Ovary (tissue), 9 donors: ENCODE measurements around the gene DNAH3. TPM values are rescaled to one million over a fixed set of nuclear protein-coding genes. Genes with fewer than 3 reads are reported as not detected.

ENCODE experiments used
- DNase-seq, 5 donors: peaks; one replicate each; pipeline ENCODE4 v3.0.0-alpha.2; 2019 to 2020
- H3K27ac ChIP-seq, 2 donors: fragments of 200-600 bp; one replicate each; pipeline versions ENCODE4 v1.5.1 to v1.8.0; 2019 to 2022
- H3K27me3 ChIP-seq: fragments of 200-600 bp; one replicate; pipeline ENCODE4 v1.8.0; 2022
- H3K36me3 ChIP-seq: fragments of 200-600 bp; sonication (generic); one replicate; pipeline ENCODE4 v1.5.1; 2019
- H3K4me1 ChIP-seq: one replicate; pipeline ENCODE4 v1.8.1; 2013; ENCODE audit warnings: mild to moderate bottlenecking, moderate library complexity; ENCODE audit not compliant: insufficient read depth
- H3K4me3 ChIP-seq: fragments of 200-600 bp; sonication (generic); one replicate; pipeline ENCODE4 v1.5.1; 2017
- H3K9me3 ChIP-seq, 2 donors: fragments of 200-600 bp in 1 of 2; sonication (generic) in 1 of 2; one replicate each; pipeline versions ENCODE4 v1.5.1 to v1.8.1; 2013 to 2019; ENCODE audit warnings: mild to moderate bottlenecking in 1 of 2, moderate library complexity in 1 of 2
- EP300 ChIP-seq: sonication (generic); formaldehyde crosslinking; IDR thresholded peaks from one replicate; pipeline ENCODE4 v1.6.1; 2017; ENCODE audit warnings: antibody characterized with exemption
- POLR2A ChIP-seq: fragments of 450-650 bp; IDR thresholded peaks from one replicate; pipeline ENCODE4 v1.6.1; 2017; ENCODE audit warnings: antibody characterized with exemption, mild to moderate bottlenecking, moderate library complexity
- WGBS, 3 donors: extraction: QIAGEN DNeasy Blood & Tissue Kit in 1 of 3; methylation state at CpG; one replicate each; pipeline versions ENCODE4 v1.1.5 to v1.1.7; 2013 to 2017; 5-methylcytosine and 5-hydroxymethylcytosine counted together
- intact Hi-C, 4 donors: fragments of 100-400 bp; cut with DNase I; formaldehyde crosslinking; loops; one replicate each; pipeline versions ENCODE4 v1.11.0 to v1.15.1; 2022 to 2023
- polyA plus RNA-seq, 2 donors: library from polyadenylated mRNA; stranded (reverse); fragments of 200-250 nt in 1 of 2; fragments of 350-450 nt in 1 of 2; fragmentation: Illumina TruSeq in 1 of 2; extraction: RNeasy Lipid Tissue Mini Kit (QIAGEN cat#74804) in 1 of 2; gene quantifications; one replicate each; pipeline ENCODE4 v1.2.3, GENCODE V29; 2013 to 2014
- total RNA-seq, 7 donors: library from RNA; depleted of rRNA in 2 of 7; stranded (reverse); fragments of >200 nt in 2 of 7; fragmentation: NEBNext Ultra II Directional in 3 of 7; extraction: Animal tissue kit (Norgen Biotek cat#: 25700) in 3 of 7; gene quantifications; one replicate each; pipeline versions ENCODE4 v1.1.0 to v1.2.4, GENCODE V29; 2016 to 2023
- TF ChIP-seq, protein P1 (sequence below), 3 donors: fragments of 450-650 bp in 2 of 3; fragments of 200-600 bp in 1 of 3; IDR thresholded peaks; one replicate each; pipeline versions ENCODE4 v1.5.1 to v1.8.0; 2016 to 2022; ENCODE audit warnings: antibody characterized with exemption in 3 of 3, mild to moderate bottlenecking in 1 of 3
- donor health status: DM: no; HTN: no; CAD: no; lungs with moderate emphysema.
- donor health status: DM: no; HTN: no; CAD: no.
- donor health status: Bipolar disorder and iron deficiency.
- donor health status: DM: yes; HTN: yes; CAD: no.
- donor health status: DM: no; HTN: no; CAD: no.
- donor health status: DM: yes; HTN: yes; CAD: no.

Gene DNAH3
- total and polyA plus RNA-seq, 9 donors: 0.05 to 12.1 (median 0.95) TPM; not detected in 1

DNA sequence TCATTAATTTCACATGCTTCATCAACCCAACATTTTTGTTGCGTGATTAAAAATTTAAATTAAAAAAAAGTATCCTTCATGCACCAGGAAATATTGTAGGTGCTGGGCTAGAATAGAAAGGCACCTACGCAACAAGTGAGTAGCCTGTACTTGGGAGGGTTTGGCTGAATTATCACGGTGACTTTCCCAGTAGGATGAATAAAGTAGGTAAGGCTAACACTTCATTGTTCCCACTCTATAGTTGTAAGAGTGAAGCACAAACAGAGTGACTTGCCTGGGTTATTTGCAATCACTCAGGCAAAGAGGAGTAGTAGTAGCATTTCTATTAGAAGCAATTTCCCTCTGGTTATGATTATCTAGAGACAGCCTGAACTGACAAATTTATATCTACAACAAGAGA, 62.5 kb downstream of the DNAH3 start:
- Histone ChIP-seq H3K27ac (no peak overlapping the region), H3K4me1 (no peaks in the 10 kb centered on the region), H3K4me3 (no peak overlapping the region), H3K27me3 (no peaks in the 10 kb centered on the region), H3K9me3 (no peaks in the 10 kb centered on the region), H3K36me3 (no peaks in the 10 kb centered on the region)
- intact Hi-C loops: loop anchor here in 1 of 4 donors (10.0 kb wide), 1 partner anchor 243 kb away; no protein-coding TSS in a partner anchor
- no peak for DNase-seq
- 84 to 90% (median 89%) methylated on average over 3 of the region's 3 CpGs for WGBS, 3 donors
- no peak for TF ChIP-seq POLR2A
- TF ChIP-seq, protein P1, sequence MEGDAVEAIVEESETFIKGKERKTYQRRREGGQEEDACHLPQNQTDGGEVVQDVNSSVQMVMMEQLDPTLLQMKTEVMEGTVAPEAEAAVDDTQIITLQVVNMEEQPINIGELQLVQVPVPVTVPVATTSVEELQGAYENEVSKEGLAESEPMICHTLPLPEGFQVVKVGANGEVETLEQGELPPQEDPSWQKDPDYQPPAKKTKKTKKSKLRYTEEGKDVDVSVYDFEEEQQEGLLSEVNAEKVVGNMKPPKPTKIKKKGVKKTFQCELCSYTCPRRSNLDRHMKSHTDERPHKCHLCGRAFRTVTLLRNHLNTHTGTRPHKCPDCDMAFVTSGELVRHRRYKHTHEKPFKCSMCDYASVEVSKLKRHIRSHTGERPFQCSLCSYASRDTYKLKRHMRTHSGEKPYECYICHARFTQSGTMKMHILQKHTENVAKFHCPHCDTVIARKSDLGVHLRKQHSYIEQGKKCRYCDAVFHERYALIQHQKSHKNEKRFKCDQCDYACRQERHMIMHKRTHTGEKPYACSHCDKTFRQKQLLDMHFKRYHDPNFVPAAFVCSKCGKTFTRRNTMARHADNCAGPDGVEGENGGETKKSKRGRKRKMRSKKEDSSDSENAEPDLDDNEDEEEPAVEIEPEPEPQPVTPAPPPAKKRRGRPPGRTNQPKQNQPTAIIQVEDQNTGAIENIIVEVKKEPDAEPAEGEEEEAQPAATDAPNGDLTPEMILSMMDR (IDR thresholded peaks at IDR 0.05): no peak
- no peak for TF ChIP-seq EP300

DNA sequence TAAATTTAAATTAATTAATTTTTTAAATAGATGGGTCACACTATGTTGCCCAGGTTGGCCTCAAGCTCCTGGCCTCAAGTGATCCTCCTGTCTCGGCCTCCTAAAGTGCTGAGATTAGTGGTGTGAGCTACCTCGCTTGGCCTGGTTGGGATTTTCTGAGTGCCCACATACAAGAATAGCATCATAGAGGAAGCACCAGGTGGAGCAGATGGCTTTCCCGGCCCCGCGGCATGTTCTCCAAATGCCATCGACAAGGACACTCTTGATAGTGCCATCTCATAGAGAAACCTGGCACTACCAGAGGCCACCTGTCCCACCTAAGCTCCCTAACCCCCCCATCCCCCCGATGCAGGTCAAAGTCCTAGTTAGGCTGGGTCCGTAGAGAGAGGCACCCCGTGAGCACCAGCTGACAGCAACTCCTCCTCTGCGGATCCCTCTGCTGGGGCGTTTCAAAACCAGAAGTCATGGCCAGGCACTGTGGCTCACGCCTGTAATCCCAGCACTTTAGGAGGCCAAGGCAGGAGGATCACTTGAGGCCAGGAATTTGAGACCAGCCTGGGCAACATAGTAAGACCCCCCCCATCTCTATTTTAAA, 65.9 kb downstream of the DNAH3 start:
- TF ChIP-seq EP300 (no peak), POLR2A (no peak)
- TF ChIP-seq, protein P1 (IDR thresholded peaks at IDR 0.05): no peak
- 86 to 88% (median 87%) methylated on average over 12 of the region's 12 CpGs for WGBS, 3 donors
- intact Hi-C loops: loop anchor here in 3 of 4 donors (5.0 to 10.0 kb wide), 2 partner anchors 237 to 240 kb away; no protein-coding TSS in a partner anchor
- Histone ChIP-seq H3K9me3 (no peaks in the 10 kb centered on the region), H3K27me3 (no peaks in the 10 kb centered on the region), H3K4me3 (no peak overlapping the region), H3K36me3 (no peaks in the 10 kb centered on the region), H3K4me1 (no peaks in the 10 kb centered on the region), H3K27ac (no peak overlapping the region)
- no peak for DNase-seq

DNA sequence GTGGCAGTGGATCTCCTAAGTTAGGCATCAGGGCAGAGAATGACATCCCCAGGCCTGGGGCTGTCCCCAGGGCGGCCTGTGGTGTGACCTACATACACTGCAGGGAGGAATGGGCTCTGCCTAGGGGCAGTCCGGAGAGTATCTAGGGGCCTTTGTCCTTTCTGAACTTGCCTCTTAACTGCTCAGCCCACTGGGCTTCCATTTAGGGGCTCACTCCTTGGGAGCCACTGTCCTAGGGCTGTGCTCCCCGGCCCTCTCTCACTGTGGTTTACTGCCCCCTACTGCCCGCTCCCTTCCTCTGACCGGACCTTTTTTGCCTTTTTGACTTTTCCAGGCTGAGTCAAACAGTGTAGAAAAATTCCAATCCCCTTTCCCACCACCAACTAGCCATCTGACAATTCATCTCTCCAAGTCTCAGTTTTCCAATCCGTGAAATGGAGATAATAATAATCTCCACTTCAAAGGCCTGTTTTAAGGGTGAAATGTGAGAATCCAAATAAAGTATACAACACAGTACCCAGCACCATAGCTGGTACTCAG, 66.8 kb downstream of the DNAH3 start:
- peak; percentile 21 to 64 (median 45) for DNase-seq
- TF ChIP-seq, protein P1 (IDR thresholded peaks at IDR 0.05): peak in 2 of 3 donors; percentile 15 to 46
- no peak for TF ChIP-seq EP300
- Histone ChIP-seq H3K4me3 (no peak overlapping the region), H3K27ac (no peak overlapping the region), H3K27me3 (no peaks in the 10 kb centered on the region), H3K4me1 (no peaks in the 10 kb centered on the region), H3K9me3 (no peaks in the 10 kb centered on the region), H3K36me3 (no peaks in the 10 kb centered on the region)
- intact Hi-C loops: loop anchor here in 3 of 4 donors (5.0 to 10.0 kb wide), 2 partner anchors 236 to 239 kb away; no protein-coding TSS in a partner anchor
- 34 to 41% (median 37%) methylated on average over 6 of the region's 6 CpGs for WGBS, 3 donors

DNA sequence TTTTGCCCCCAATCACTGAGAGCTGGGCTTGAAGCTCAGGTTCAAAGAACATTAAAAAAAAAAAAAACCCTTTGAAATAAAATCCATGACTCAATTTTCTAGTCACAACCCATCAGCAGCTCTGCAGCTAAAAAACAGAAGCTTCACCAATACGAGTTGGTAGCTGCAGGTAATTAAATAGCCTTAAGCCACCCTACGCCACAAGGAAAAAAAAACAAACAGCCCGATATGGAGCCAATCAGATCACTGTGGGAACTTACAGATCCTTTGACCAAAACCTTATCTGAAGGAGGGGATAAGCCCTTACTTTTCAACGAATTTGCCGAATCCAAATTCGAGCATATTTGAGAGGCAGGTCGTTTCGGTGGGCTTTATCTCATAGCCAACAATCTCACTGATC, 69.3 kb downstream of the DNAH3 start:
- 53 to 66% (median 57%) methylated on average over 8 of the region's 8 CpGs for WGBS, 3 donors

DNA sequence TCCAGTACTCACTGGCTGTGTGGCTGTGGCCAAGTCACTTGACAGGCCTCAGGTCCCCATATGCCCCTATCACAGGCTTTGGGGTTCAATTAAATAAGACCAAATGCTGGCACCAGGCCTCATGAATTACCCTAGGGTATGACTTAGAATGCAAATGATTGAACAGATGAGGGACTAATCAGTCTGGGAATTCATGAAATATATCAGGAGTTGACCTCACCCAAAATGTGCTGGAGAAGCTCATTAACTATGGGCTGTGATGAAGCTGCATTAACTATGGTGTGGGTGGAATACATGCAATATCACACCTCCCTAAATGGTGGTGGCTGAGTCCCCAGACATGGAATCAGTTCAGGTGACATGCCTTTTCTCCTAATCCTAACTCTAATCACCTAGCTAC, 72.1 kb downstream of the DNAH3 start:
- TF ChIP-seq, protein P1 (IDR thresholded peaks at IDR 0.05): no peak
- TF ChIP-seq EP300: no peak
- no peak for TF ChIP-seq POLR2A
- H3K36me3 ChIP-seq: no peaks in the 10 kb centered on the region
- DNase-seq: no peak
- intact Hi-C loops: no loop called here
- H3K4me3 ChIP-seq: no peak overlapping the region
- no peaks in the 10 kb centered on the region for H3K27me3 ChIP-seq
- no peaks in the 10 kb centered on the region for H3K4me1 ChIP-seq
- H3K27ac ChIP-seq: no peak overlapping the region
- no peaks in the 10 kb centered on the region for H3K9me3 ChIP-seq

More for the DNA sequence above, 69.3 kb downstream of the DNAH3 start:
- Histone ChIP-seq H3K9me3 (no peaks in the 10 kb centered on the region), H3K4me3 (no peak overlapping the region), H3K27me3 (no peaks in the 10 kb centered on the region), H3K27ac (no peak overlapping the region), H3K4me1 (no peaks in the 10 kb centered on the region), H3K36me3 (no peaks in the 10 kb centered on the region)
- TF ChIP-seq EP300: no peak
- DNase-seq: no peak
- intact Hi-C loops: loop anchor here in 3 of 4 donors (5.0 to 10.0 kb wide), 2 partner anchors 234 to 237 kb away; no protein-coding TSS in a partner anchor
